Activated T-cell treated with anti-CD3 and anti-CD28 coated beads, Interleukin-2, amount 50 U/mL, for 24 hours (primary cell): ENCODE results near the gene CTU2.

Source experiments
- DNase-seq: peaks from one replicate; pipeline ENCODE4 v3.0.0-alpha.2; 2020
- H3K27ac Mint-ChIP-seq: 2 replicates; pipeline ENCODE4 v1.8.0; 2020; ENCODE audit warnings: mild to moderate bottlenecking, mixed read lengths
- H3K27me3 Mint-ChIP-seq: 2 replicates; pipeline ENCODE4 v1.8.0; 2020; ENCODE audit warnings: mixed read lengths
- H3K36me3 Mint-ChIP-seq: 2 replicates; pipeline ENCODE4 v1.8.0; 2020; ENCODE audit warnings: low read depth, mixed read lengths
- H3K4me1 Mint-ChIP-seq: 2 replicates; pipeline ENCODE4 v1.8.0; 2020; ENCODE audit warnings: low read depth, mixed read lengths
- H3K4me3 Mint-ChIP-seq: 2 replicates; pipeline ENCODE4 v1.8.0; 2020; ENCODE audit warnings: mild to moderate bottlenecking, moderate library complexity, mixed read lengths
- H3K9me3 Mint-ChIP-seq: 2 replicates; pipeline ENCODE4 v1.8.0; 2020; ENCODE audit warnings: mixed read lengths

The CTU2 gene

GRCh38 chr16:88687676-88688012, 18.7 kb upstream of the CTU2 start:
- Mint-ChIP-seq H3K36me3 (no peaks in the 10 kb centered on the region), H3K4me1 (peaks cover 52% of the 10 kb centered on the region), H3K9me3 (no peaks in the 10 kb centered on the region), H3K27ac (no peak overlapping the region), H3K4me3 (no peak overlapping the region), H3K27me3 (no peaks in the 10 kb centered on the region)
- DNase-seq = no peak

GRCh38 chr16:88688013-88688778, 18.1 kb upstream of the CTU2 start:
- Mint-ChIP-seq H3K4me1 (peaks cover 58% of the 10 kb centered on the region), H3K27me3 (no peaks in the 10 kb centered on the region), H3K36me3 (no peaks in the 10 kb centered on the region), H3K4me3 (no peak overlapping the region), H3K27ac (peak overlapping the region; percentile 11), H3K9me3 (no peaks in the 10 kb centered on the region)
- no peak for DNase-seq

- Mint-ChIP-seq H3K27ac (peak overlapping the region; percentile 65), H3K4me3 (no peak overlapping the region), H3K36me3 (no peaks in the 10 kb centered on the region), H3K4me1 (peaks cover 45% of the 10 kb centered on the region), H3K27me3 (no peaks in the 10 kb centered on the region), H3K9me3 (no peaks in the 10 kb centered on the region)
- DNase-seq = no peak
Observed at GRCh38 chr16:88690341-88691128, 15.8 kb upstream of the CTU2 start.

GRCh38 chr16:88691129-88691813, 15.0 kb upstream of the CTU2 start:
- H3K36me3 Mint-ChIP-seq = peaks cover 5% of the 10 kb centered on the region

GRCh38 chr16:88691924-88692560, 14.3 kb upstream of the CTU2 start:
- no peaks in the 10 kb centered on the region for H3K27me3 Mint-ChIP-seq
- peaks cover 42% of the 10 kb centered on the region for H3K4me1 Mint-ChIP-seq
- H3K9me3 Mint-ChIP-seq = no peaks in the 10 kb centered on the region
- DNase-seq = peak; percentile 56
- H3K36me3 Mint-ChIP-seq = peaks cover 11% of the 10 kb centered on the region
- H3K27ac Mint-ChIP-seq = peak overlapping the region; percentile 79
- H3K4me3 Mint-ChIP-seq = no peak overlapping the region

More at GRCh38 chr16:88691129-88691813, 15.0 kb upstream of the CTU2 start:
- Mint-ChIP-seq H3K4me1 (peaks cover 44% of the 10 kb centered on the region), H3K4me3 (no peak overlapping the region), H3K27me3 (no peaks in the 10 kb centered on the region), H3K27ac (peak overlapping the region; percentile 65), H3K9me3 (no peaks in the 10 kb centered on the region)
- no peak for DNase-seq

GRCh38 chr16:88692861-88693260, 13.4 kb upstream of the CTU2 start:
- peak overlapping the region; percentile 76 for H3K27ac Mint-ChIP-seq

GRCh38 chr16:88693420-88694177, 12.7 kb upstream of the CTU2 start:
- peaks cover 49% of the 10 kb centered on the region for H3K4me1 Mint-ChIP-seq
- H3K9me3 Mint-ChIP-seq = no peaks in the 10 kb centered on the region
- no peaks in the 10 kb centered on the region for H3K27me3 Mint-ChIP-seq
- no peak overlapping the region for H3K27ac Mint-ChIP-seq
- DNase-seq = no peak
- peaks cover 23% of the 10 kb centered on the region for H3K36me3 Mint-ChIP-seq
- H3K4me3 Mint-ChIP-seq = no peak overlapping the region

More at GRCh38 chr16:88692861-88693260, 13.4 kb upstream of the CTU2 start:
- DNase-seq = no peak
- Mint-ChIP-seq H3K27me3 (no peaks in the 10 kb centered on the region), H3K4me1 (peaks cover 45% of the 10 kb centered on the region), H3K9me3 (no peaks in the 10 kb centered on the region), H3K4me3 (no peak overlapping the region), H3K36me3 (peaks cover 17% of the 10 kb centered on the region)

- no peaks in the 10 kb centered on the region for H3K27me3 Mint-ChIP-seq
- DNase-seq = no peak
- H3K4me1 Mint-ChIP-seq = peaks cover 52% of the 10 kb centered on the region
- no peak overlapping the region for H3K4me3 Mint-ChIP-seq
- H3K36me3 Mint-ChIP-seq = peaks cover 24% of the 10 kb centered on the region
- no peaks in the 10 kb centered on the region for H3K9me3 Mint-ChIP-seq
- peak overlapping the region; percentile 44 for H3K27ac Mint-ChIP-seq
Observed at GRCh38 chr16:88694221-88695087, 11.8 kb upstream of the CTU2 start.

- Mint-ChIP-seq H3K27me3 (no peaks in the 10 kb centered on the region), H3K4me3 (no peak overlapping the region), H3K36me3 (peaks cover 32% of the 10 kb centered on the region), H3K4me1 (peaks cover 59% of the 10 kb centered on the region), H3K27ac (peak overlapping the region; percentile 40), H3K9me3 (no peaks in the 10 kb centered on the region)
- DNase-seq = no peak
Observed at GRCh38 chr16:88695218-88695617, 11.1 kb upstream of the CTU2 start.

- H3K9me3 Mint-ChIP-seq = no peaks in the 10 kb centered on the region
- no peak overlapping the region for H3K4me3 Mint-ChIP-seq
- peaks cover 59% of the 10 kb centered on the region for H3K4me1 Mint-ChIP-seq
- H3K27me3 Mint-ChIP-seq = no peaks in the 10 kb centered on the region
- no peak for DNase-seq
- peaks cover 37% of the 10 kb centered on the region for H3K36me3 Mint-ChIP-seq
- peak overlapping the region; percentile 40 for H3K27ac Mint-ChIP-seq
Observed at GRCh38 chr16:88695753-88696152, 10.6 kb upstream of the CTU2 start.

- no peak for DNase-seq
- no peak overlapping the region for H3K27ac Mint-ChIP-seq
- H3K4me3 Mint-ChIP-seq = no peak overlapping the region
- H3K9me3 Mint-ChIP-seq = no peaks in the 10 kb centered on the region
- H3K27me3 Mint-ChIP-seq = no peaks in the 10 kb centered on the region
- H3K36me3 Mint-ChIP-seq = peaks cover 40% of the 10 kb centered on the region
- peaks cover 59% of the 10 kb centered on the region for H3K4me1 Mint-ChIP-seq
Observed at GRCh38 chr16:88696441-88696840, 9.9 kb upstream of the CTU2 start.

GRCh38 chr16:88697116-88697830, 9.0 kb upstream of the CTU2 start:
- Mint-ChIP-seq H3K27ac (peak overlapping the region; percentile 69), H3K36me3 (peaks cover 46% of the 10 kb centered on the region), H3K4me1 (peaks cover 59% of the 10 kb centered on the region), H3K9me3 (no peaks in the 10 kb centered on the region), H3K4me3 (no peak overlapping the region), H3K27me3 (no peaks in the 10 kb centered on the region)
- DNase-seq = no peak
